Tibial nerve (tissue), 4 donors: ENCODE measurements around the gene NTRK3.

Experiments used
- CTCF ChIP-seq, 5 experiments: fragments of 200-600 bp in 3 of 5; fragments of 450-650 bp in 2 of 5; sonication (generic) in 3 of 5; IDR thresholded peaks; one replicate each; pipeline ENCODE4 v1.5.1; 2016 to 2019; ENCODE audit warnings: antibody characterized with exemption in 5 of 5, mild to moderate bottlenecking in 3 of 5, moderate library complexity in 2 of 5
- EP300 ChIP-seq, 2 donors: sonication (generic); formaldehyde crosslinking; IDR thresholded peaks; one replicate each; pipeline ENCODE4 v1.6.1; 2017; ENCODE audit warnings: antibody characterized with exemption in 2 of 2, mild to moderate bottlenecking in 1 of 2
- POLR2A ChIP-seq, 2 donors: fragments of 450-650 bp; IDR thresholded peaks; one replicate each; pipeline ENCODE4 v1.6.1; 2017; ENCODE audit warnings: antibody characterized with exemption in 2 of 2, mild to moderate bottlenecking in 2 of 2, moderate library complexity in 2 of 2

GRCh38 chr15:88080616-88081015 is 175.9 kb downstream of the NTRK3 start:
- TF ChIP-seq EP300 (IDR thresholded peaks at IDR 0.05) (no peak), POLR2A (IDR thresholded peaks at IDR 0.05) (no peak), CTCF (IDR thresholded peaks at IDR 0.05) (no peak)
